GM19099 (cell line): ENCODE results near the gene MARCHF5.

Experiments
- POLR2A ChIP-seq: IDR thresholded peaks from 3 replicates; pipeline ENCODE4 v1.6.1; 2011; ENCODE audit warnings: low read depth; ENCODE audit not compliant: insufficient read length; ENCODE audit errors: extremely low read depth

Gene MARCHF5

GRCh38 chr10:92290076-92290836, 711 bp upstream of the MARCHF5 start:
- TF ChIP-seq POLR2A: no peak

GRCh38 chr10:92291616-92291865, 574 bp downstream of the MARCHF5 start:
- TF ChIP-seq POLR2A: no peak

GRCh38 chr10:92291921-92292845, 1.2 kb downstream of the MARCHF5 start:
- no peak for TF ChIP-seq POLR2A

GRCh38 chr10:92298487-92298886, 7.5 kb downstream of the MARCHF5 start:
- no peak for TF ChIP-seq POLR2A

GRCh38 chr10:92303096-92303495, 12.1 kb downstream of the MARCHF5 start:
- TF ChIP-seq POLR2A: no peak

GRCh38 chr10:92304061-92304460, 13.1 kb downstream of the MARCHF5 start:
- TF ChIP-seq POLR2A: no peak

- TF ChIP-seq POLR2A: no peak
Observed at GRCh38 chr10:92305133-92306072, 14.4 kb downstream of the MARCHF5 start.

- TF ChIP-seq POLR2A: no peak
Observed at GRCh38 chr10:92309272-92309671, 18.3 kb downstream of the MARCHF5 start.

GRCh38 chr10:92313750-92314149, 22.8 kb downstream of the MARCHF5 start:
- no peak for TF ChIP-seq POLR2A

GRCh38 chr10:92316610-92317009, 25.6 kb downstream of the MARCHF5 start:
- TF ChIP-seq POLR2A: no peak

- no peak for TF ChIP-seq POLR2A
Observed at GRCh38 chr10:92323079-92323478, 32.1 kb downstream of the MARCHF5 start.

GRCh38 chr10:92327445-92328433, 36.8 kb downstream of the MARCHF5 start:
- TF ChIP-seq POLR2A: no peak

- no peak for TF ChIP-seq POLR2A
Observed at GRCh38 chr10:92328993-92329392, 38.0 kb downstream of the MARCHF5 start.

GRCh38 chr10:92342796-92343195, 51.8 kb downstream of the MARCHF5 start:
- TF ChIP-seq POLR2A: no peak
